Hypothalamus (tissue), 51 donors: ENCODE measurements around the gene LEMD3.
A peak's percentile ranks its signal among the peaks of the same experiment; 100 is the strongest.

Experiments
- DNase-seq, 51 donors: peaks; one replicate each; lab custom pipeline; 2025; lab: John Stamatoyannopoulos, UW

LEMD3 gene

DNA sequence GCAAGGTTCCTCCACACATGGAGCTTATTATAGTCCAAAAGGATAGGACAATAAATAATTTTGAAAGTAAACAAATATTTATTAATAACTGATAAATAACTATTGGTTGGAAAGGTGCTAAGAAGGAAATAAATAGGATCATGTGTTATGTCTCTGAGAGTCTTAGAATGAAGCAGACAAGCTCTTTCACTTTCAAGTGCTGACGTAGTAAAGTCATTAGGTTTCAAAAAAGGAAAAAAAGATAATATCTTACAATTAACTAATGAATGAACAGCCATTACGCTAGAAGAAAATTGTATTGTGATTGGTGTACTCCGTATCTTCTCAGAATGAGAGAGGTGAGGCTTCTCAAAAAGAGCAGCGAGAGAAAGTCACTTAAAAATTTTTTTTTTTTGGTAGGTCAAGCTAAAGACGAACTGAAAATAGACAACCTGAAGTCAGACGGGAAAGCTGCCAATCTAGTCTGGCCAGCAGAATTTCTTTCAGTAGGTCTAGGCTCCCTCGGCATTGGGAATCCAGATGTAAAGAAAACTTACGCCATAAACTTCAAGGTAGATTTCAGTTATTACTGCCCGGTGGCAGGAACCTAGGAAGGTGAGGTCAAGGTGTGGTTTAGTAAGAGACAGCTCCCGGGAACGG is 583 bp upstream of the LEMD3 start:
- no peak for DNase-seq

DNA sequence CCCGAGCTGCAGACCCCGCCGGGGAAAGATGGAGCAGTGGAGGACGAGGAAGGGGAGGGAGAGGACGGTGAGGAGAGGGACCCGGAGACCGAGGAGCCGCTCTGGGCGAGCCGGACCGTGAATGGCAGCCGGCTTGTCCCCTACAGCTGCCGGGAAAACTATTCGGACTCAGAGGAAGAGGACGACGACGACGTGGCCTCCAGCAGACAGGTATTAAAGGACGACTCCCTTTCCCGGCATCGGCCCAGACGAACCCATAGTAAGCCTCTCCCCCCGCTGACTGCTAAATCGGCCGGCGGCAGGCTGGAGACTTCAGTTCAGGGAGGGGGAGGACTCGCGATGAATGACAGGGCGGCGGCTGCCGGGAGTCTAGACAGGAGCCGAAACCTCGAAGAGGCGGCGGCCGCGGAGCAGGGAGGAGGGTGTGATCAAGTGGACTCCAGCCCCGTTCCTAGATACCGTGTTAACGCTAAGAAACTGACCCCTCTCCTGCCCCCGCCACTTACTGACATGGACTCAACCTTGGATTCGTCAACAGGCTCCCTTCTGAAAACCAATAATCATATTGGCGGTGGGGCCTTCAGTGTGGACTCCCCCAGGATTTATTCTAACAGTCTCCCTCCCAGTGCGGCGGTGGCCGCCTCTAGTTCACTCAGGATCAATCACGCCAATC is 962 bp downstream of the LEMD3 start:
- peak in 44 of 51 donors; percentile 1 to 74 (median 38) for DNase-seq

DNA sequence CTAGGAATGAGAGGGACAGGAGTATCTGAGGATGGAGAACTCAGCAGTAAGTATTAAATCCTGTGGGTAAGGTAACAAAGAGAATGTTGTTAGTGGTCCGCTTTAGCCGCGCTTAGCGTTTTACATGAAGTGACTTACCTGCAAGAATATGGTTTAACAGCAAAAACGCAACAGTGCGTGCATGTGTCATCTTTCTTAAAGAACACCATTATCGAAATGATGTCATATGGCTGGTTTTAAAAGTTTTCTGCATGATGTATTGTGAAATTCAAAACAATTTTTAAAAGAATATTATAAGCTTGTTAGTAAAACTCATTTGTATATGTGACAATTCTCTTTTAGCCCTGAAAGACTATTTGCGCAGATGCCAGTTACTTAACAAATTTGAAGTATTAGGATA is 1.7 kb downstream of the LEMD3 start:
- no peak for DNase-seq

DNA sequence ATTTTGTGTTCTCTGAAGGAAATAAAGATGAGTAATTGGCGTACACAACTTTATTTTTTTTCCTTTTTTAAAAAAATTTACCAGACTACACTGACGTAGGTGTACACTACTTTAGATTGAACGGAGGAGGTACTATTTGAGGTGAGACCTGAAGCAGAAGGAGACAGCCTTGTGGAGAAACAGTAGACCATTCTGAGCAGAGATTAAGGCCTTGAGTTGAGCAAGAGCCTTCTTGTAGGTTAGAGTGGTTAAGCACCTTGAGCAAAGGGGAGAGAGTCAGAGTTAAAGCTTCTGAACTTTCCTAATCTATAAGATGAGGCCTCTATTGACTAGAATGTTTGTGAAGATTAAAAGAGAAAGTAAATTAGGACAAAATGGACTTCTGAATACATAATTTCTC is 2.5 kb downstream of the LEMD3 start:
- DNase-seq = no peak

DNA sequence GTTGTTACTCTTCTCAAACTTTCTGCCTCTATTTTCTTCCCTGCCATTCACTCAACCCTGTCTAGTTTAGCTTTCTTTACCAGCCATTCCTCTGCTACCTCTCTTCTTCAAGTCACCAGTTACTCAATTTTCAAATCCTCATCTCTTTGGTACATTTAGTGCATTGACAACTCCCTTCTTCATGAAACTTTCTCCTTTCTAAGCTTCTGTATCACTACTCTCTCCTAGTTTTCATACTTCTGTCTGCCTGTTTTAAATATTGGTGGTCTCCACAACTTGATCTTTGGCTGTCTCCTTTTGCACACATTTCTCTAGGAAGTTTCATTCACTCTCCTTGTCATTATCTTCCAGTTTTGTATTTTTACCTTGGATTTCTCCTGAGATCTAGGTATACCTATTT is 6.0 kb downstream of the LEMD3 start:
- no peak for DNase-seq

DNA sequence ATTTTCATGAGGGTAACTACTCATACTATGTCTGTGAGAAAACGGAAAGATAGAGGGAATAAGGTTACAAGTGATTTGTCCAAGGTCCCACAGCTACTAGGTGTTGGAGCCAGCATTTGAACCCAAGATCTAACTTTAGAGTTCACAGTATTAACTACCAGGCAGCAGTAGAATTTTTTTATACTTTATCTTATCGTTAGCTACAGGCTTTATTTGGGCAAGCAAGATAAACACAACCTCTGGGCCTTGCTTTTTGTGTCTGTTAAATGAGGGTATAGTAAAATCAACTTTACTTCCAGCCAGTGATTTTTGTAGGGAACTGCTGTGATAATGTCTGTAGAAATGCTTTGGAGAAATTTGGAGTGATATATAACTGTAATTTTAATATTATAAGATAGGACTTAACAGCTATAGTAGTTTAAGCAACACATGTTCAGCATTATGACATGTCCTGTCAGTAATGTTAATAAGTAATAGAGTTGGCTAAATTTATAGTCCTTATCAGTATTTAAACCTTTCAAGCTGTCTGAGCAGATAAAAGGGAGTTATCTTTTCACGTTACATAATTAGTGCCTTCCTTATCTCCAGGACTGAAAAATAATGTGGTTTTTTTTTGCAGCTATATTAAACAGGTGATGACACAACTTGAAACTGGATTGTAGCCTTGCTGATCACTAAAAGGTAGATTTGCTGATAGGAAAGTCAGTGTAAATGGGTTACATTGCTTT is 12.8 kb downstream of the LEMD3 start:
- no peak for DNase-seq

DNA sequence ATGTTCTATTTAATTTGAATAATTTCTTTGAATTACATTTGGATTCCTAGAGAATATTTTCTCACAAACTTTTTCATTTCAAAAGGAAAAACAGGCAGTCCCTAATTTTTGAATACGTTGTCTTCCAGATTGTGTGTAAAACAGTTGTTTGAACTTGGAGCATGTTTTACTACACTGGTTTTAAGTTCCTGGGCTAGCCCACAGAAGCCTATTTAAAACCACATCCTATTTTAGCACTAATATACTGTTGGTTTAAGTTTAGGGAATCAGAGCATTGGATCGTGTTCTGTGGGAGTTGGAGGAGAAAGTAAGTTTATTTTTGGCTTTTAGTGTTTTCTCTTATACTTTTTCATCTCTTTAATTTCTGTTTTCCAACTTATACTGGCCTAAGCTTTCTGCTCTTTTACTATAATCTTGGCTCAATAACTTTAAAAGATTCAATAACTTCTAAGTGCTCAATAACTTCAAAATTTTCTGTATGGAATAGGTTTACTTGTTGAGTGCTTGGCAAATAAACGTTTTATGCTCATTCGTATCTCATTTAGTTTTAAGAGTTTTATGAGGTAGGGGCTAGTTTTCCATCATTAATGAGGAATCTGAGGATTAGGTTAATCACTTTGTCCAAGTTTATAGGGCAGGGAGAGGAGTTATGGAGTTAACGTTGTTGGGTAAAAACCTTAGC is 14.9 kb downstream of the LEMD3 start:
- DNase-seq = no peak

DNA sequence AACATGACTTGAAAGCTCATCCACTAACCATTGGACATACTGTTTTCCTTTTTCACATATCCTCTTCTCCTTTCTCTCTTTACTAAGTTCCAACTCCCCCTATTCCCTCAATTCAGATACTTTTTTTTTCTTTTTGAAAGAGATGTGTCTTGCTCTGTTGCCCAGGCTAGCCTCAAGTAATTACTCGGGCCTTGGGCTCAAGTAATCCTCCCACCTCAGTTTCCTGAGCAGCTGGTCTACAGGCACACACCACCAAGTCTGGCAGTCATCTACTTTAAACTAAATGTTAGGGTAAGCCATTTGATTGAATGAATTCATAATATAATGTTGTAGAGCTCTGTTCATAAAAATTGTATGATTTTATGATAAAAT is 15.5 kb downstream of the LEMD3 start:
- no peak for DNase-seq

DNA sequence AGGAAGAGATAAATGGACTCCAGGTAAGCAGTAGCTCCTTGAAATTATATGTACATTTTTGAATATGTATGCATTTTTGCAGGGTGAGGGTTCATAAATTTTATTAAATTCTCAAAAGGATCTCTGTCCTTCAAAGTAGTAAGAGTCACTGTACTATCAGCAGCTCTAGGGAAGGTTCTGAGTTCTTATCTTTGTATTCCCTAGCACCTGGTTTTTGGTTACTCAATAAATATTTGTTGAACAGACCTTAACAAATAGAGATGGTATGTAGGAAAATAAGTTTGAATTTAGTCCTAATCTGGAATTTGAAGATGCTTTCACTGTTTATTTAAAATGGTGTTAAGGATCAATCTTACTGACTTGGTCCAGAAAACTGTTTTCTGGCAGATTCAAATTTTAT is 18.3 kb downstream of the LEMD3 start:
- no peak for DNase-seq

DNA sequence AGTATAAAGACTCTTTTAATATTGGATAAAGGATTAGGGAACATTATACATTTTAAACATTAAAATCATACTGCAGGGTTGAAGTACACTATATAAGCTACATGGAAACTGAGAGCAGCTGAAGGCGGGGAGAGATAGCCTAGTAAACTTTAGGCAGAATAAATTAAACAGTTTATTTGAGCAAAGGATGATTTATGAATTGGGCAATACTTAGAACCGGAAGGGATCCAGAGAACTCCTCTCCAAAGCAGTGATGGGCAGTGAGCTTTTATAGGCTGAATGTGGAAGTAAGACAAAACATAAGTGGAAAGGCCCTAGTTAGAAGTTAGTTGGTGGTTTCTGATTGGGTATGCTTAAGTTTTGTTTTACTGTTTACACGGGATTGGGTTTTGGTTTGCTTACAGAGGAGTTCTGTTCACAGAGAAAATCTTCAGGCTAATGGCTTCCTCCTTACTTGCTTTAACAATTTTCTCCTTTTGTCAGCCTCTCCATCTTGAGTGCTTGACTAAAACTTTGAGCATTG is 18.9 kb downstream of the LEMD3 start:
- no peak for DNase-seq

DNA sequence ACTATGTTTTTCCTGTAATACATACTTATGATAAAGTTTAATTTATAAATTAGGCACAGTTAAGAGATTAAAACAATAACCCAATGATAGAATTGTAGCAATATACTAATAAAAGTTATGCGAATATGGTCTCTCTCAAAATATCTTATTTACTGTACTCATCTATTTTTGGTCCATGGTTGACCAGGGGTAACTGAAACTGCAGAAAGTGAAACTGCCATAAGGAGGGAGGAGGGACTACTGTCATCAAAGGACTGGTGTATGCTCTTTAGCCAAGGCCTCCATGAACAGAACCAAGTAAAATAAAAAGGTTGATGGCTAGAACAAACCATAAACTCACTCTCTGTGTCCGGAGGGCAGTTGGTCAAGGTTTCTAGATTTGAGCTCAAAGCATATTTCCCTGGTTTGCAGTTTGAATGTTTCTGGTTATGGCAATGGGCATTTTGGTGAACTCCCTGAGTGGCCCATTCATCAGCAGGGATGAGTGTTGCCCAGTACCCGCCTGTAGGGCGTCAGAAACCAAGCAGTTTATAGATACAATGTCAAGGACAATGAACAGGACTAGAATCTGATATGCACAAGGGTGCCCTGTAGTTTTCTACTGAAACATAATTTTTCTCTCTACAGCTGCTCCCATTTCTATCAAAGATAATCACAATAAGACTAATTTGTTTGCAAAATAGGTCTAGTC is 19.8 kb downstream of the LEMD3 start:
- DNase-seq = no peak

DNA sequence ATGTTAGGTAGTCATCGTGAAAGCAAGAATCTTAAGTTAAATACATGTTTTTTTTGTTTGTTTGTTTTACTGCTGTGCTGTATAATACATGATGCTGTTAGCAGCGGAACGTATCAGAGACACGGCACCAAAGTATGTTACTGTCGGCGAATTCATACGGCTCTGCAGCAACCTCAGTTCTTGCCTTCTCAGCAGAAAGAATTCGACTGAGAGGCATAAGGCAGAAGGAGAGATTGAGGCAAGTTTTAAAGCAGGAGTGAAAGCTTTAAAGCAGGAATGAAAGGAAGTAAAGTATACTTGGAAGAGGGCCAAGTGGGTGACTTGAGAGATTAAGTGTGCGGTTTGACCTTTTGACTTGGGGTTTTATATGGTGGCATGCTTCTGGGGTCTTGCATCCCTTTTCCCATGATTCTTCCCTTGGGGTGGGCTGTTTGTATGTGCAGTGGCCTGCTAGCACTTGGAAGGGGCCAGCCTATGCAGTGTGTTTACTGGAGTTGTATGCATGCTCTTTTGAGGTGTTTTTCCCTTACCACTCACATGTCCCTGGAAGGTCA is 23.7 kb downstream of the LEMD3 start:
- DNase-seq = no peak

DNA sequence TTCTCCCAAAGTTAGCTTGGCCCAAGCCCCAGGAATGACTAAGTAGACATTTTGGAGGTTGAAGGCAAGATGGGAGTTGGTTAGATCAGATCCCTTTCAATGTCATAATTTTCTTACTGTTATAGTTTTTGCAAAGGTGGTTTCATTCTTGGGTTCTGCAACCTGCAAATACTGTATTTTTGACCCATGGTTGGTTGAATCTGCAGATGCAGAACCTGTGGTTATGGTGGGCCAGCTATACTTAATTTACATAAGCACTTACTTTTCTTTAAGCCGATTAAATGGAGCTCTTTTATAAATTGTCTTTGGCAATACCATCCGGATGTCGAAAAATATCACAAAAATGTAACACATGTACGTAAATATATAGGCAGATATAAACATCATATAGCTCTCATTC is 25.6 kb downstream of the LEMD3 start:
- DNase-seq = no peak

DNA sequence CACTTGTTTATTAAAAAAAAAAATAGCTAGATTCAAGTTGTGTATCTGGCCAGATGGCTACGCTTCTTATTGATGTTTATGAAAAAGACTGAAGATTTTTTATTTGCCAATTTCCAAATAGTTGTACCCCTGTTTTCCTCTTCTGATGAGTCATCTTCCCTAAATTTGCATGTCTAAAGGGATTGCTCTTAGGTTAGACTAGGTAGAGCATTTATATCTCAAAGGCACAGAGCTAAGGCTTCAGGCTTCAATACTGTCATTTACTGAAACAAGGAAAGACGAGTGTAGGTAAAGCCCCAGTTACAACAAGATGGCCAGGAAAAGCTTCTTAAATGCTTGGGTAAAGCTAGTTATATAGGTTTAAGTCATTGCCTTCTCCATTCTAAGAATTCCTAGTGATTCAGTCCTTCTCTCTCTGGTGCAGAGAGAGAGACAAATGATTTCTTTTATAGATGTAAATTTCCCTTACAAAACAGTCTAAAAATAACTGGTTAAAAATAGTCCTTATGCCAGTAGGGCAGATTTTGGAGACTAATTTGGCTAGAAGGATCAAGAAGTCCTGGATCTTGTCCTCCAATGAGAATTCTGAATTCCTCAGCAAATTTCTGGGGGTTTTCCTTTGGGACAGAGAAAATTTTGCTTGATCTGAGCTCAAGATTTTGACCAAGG is 26.1 kb downstream of the LEMD3 start:
- no peak for DNase-seq

DNA sequence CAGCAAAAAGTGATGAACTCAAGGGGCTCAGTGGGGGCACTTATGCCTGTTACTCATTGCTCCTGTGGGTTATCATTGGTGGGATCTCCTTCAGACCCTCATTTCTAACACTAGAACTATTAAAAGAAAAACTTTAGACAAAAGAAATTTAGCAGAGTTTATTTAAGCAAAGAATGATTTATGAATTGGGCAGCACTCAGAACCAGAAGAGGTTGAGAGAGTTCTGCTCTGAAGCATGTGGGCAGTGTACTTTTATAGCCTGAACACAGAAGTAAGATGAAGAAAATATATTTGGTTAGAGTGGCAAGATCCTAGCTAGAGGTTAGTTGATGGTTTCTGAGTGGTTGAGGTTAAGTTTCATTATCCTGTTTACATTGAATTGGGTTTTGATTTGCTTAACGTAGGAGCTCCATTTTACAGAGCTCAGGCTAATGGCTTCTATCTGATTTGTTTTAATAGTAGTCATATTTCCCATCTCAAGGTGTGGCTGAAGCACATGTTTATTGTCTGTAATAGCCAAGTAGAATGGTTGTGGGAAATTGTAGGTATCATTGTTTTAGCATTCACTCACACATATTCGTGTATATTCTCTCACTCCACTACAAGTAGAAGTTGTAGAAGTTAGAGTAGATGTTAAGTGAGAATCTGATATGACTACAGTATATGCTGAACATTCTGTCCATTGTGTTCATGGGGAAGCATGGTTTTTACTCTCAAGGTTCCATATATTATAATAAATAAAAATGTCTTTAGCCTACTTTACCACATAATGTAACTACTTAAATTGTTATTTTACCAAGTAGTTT is 27.6 kb downstream of the LEMD3 start:
- no peak for DNase-seq

DNA sequence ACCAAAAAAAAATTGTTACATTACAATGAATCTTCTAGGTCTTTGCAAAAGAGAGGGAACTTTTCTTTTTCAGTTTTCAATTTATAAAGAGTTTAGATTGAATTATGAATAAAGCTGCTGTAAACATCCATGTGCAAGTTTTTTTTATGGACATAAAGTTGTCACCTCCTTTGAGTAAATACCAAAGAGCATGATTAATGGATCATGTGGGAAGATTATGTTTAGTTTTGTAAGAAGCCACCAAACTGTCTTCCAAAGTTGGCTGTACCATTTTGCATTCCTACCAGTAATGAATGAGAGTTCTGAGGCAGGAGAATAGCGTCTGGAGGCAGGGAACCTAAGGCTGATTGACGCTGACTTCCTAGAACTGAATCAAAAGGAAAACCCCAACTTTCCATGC is 30.2 kb downstream of the LEMD3 start:
- DNase-seq = no peak

DNA sequence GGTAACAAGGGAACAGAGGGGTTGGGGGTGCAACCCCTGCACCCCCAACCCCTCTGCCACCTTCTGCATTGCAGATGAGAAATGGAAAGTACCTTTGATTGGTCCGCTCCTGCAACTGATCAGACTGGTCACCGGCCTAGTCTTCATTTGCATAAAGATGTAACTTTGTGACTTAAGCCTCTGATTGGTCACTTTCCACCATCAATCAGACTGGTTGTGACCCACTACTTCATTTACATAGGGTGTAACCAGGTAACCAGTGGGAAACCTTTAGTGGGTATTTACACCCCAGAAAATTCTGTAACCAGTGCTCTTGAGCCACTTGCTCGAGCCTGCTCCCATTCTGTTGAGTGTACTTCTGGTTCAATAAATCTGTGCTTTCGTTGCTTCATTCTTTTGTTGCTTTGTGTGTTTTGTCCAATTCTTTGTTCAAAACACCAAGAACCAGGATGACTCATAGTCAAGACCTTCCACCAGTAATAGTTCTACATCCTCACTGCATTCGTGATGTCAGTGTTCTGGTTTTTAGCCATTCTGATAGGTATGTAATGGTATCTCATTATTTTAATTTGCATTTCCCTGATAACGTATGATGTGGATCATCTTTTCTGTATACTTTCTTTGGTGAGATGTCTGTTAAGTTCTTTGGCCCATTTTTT is 30.8 kb downstream of the LEMD3 start:
- no peak for DNase-seq

DNA sequence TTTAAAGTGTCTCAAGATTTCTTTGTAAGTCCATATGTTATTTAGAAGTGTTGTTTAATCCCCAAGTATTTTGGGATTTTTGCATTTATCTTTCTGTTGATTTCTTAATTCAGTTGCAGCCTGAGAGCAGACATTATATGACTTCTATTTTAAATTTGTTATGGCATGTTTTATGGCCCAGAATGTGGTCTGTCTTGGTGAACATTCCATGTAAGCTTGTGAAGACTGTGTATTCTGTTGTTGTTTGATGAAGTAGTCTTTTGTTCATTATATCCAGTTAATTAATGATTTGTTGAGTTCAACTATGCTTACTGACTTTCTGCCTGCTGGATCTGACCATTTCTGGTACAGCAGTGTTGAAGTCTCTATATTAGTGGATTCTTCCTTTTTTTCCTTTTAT is 34.0 kb downstream of the LEMD3 start:
- no peak for DNase-seq
